HG02884 (cell line): Measurements from ENCODE around the gene ECHS1.
"Not testable (repeated sequence)": the region's sequence is repeated elsewhere in the genome, so short reads cannot be mapped to it uniquely, and the experiment has no call there.

Experiments used
- ATAC-seq: cut with Tn5 transposase; IDR thresholded peaks from one replicate; pipeline ENCODE4 v1.9.1; 2021; ENCODE audit warnings: mild to moderate bottlenecking, moderate library complexity; ENCODE audit not compliant: unreplicated experiment

Gene ECHS1

DNA sequence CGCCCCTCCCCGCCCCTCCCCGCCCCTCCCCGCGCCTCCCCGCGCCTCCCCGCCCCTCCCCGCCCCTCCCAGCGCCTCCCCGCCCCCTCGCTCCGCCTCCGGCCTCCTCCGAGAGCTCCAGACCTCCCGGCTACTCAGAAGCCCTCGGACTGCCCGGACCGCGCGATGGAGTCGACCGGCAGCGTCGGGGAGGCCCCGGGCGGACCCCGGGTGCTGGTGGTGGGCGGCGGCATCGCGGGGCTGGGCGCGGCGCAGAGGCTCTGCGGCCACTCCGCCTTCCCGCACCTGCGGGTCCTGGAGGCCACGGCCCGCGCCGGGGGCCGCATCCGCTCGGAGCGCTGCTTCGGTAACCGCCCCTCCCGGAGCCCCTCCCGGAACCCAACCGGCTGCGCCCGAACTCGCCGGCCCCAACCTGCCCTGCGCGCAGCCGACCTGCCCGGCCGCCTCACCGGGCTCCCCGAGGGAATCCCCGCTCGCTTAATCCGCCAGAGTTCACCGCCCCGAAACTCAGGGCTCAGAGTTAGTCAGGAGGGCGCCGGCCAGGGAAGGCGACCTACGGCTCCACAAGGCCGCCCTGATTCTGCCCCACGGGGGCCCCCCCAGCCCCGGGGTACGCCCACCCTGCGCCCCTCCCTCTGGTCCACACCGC, 6.1 kb upstream of the ECHS1 start, which contains the start of gene PAOX:
PAOX (plus strand) TSS at position 111 of the 649 bp plus-strand sequence; CDS start at position 166, 55 bp downstream.
- peak; percentile 54 for ATAC-seq

- ATAC-seq: peak; percentile 34
Observed at GRCh38 chr10:133378251-133379096, 5.3 kb upstream of the ECHS1 start.

- ATAC-seq: no peak
Observed at GRCh38 chr10:133377818-133378250, 4.7 kb upstream of the ECHS1 start.

GRCh38 chr10:133377025-133377817, 4.1 kb upstream of the ECHS1 start:
- ATAC-seq: no peak

- not testable (repeated sequence) for ATAC-seq
Observed at GRCh38 chr10:133376183-133376582, 3.0 kb upstream of the ECHS1 start.

DNA sequence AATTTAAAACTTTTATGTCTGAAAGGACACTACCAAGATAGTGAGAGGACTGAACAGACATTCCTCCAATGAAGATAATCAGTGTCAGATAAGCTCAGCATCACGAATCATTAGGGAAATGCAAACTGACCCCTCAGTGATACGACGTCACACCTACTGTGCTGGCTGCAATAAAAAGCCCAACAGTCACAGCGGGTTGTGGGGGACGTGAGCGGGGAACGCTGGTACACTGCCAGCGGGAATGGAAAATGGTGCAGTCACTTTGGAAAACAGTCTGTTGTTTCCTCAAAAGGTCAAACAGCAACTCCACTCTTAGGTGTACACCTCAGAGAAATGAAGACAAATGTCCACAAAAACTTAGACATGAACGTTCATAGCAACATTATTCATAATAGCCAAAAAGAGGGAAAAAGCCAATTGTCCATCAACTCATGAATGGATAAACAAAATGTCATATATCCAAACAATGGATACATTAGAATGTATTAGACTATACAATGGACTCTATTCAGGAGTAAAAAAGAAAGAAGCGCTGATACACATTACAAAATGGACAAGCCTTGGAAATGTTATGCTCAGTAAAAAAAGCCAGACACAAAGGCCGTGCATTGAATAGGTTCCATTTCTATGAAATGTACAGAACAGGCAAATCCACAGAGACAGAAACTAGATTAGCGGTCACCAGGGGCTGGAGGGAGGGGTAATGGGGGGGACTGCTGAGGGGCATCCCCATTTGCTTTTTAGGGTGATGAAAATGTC, 2.4 kb upstream of the ECHS1 start:
- ATAC-seq: no peak

- no peak for ATAC-seq
Observed at GRCh38 chr10:133372507-133372906, 647 bp downstream of the ECHS1 start.

GRCh38 chr10:133370030-133370786, 2.9 kb downstream of the ECHS1 start:
- no peak for ATAC-seq

DNA sequence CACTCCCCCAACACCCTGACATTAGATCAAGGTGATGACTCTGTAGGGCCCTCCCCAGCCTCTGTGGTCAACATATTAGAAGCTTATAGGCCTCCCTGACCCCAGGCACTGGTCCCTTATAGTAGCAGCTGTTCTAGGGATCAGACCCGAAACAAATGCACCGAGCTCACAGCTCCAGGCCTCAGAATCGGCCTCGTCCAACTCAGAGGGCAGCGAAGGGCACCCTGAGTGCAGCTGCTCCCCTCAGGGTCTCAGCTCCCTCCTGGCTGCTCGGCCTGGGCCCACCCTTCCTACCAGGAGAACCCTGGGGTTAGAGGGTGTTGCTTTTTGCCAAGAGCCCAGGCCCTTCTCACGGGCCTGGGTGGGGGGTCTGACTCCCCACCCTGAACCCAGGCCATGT, 5.0 kb downstream of the ECHS1 start:
- ATAC-seq: no peak

GRCh38 chr10:133367461-133367860, 5.7 kb downstream of the ECHS1 start:
- ATAC-seq: not testable (repeated sequence)

GRCh38 chr10:133366751-133367150, 6.4 kb downstream of the ECHS1 start:
- no peak for ATAC-seq

DNA sequence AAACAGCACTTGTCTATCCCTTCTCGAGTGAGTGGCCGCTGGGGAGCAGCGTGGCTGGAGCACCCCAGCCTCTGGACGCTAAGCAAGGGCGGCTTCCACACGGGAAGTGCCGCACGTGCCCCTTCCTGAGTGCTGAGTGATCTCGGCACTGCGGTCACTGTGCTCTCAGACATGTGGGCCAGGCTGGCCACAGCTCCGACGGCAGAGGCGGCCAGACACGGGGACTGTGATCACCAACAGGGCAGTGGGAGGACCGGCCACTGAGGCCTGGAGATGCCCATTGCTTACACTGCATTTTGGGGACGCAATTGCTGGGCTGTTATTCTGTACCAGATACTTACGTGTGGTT, 7.0 kb downstream of the ECHS1 start:
- ATAC-seq: no peak

DNA sequence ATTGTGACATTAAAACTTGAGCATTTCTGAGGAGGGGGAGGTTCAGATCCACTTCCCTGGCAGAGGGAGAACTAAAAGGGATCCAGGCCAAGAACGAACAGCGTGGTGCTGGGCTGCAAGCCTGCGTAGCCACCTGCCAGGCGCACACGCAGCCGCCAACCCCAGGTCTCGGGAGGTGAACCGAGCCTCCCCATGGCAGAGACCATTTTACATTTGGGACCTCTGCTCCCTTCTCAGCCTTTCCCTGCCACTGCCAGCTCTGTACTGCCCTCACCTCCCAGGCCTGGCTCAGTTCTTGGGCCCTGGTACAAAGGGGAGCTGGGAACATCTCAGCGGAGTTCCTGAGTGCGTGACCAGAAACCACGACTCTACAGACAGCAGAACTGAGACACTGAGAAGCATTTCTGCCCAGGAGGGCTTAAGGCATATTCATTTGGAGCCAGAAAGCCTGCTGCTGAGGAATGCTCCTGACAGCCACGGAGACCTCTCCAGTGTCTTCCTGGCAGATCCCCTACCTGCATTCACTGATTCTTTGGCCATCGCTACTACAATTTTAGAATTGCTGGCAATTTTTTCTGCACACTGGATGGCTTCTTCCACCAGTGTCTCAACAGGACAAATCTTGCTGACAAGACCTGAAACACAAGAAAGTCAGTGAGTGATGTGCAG, 7.6 kb downstream of the ECHS1 start:
- no peak for ATAC-seq

GRCh38 chr10:133364645-133365431, 8.3 kb downstream of the ECHS1 start:
- no peak for ATAC-seq

GRCh38 chr10:133362846-133363245, 10.3 kb downstream of the ECHS1 start:
- no peak for ATAC-seq

GRCh38 chr10:133361773-133362441, 11.2 kb downstream of the ECHS1 start:
- ATAC-seq: peak; percentile 32

GRCh38 chr10:133361227-133361626, 11.9 kb downstream of the ECHS1 start:
- ATAC-seq: no peak

GRCh38 chr10:133359972-133360610, 13.1 kb downstream of the ECHS1 start:
- ATAC-seq: no peak
